Measurements from ENCODE around the gene LRP1B.

DNA sequence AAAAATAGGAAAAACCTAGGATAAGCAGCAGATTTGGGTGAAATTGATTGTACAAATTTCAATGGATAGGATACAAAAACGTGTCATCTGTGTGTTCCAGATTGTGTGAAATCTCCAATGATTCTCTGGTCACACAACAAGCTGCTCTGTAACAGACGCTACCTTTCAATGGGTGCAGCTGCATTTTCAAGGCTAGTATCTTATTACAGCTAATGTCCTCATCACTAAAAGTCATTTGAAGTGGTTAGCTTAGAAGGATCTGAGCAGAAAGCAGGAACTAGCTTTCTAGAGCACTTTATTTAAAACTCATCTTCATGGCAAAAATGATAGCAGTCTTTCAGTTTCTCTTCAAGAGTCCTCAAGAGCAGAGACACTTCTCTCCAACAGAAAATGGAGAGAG, 364.6 kb downstream of the LRP1B start:
- TF ChIP-seq, protein P1, sequence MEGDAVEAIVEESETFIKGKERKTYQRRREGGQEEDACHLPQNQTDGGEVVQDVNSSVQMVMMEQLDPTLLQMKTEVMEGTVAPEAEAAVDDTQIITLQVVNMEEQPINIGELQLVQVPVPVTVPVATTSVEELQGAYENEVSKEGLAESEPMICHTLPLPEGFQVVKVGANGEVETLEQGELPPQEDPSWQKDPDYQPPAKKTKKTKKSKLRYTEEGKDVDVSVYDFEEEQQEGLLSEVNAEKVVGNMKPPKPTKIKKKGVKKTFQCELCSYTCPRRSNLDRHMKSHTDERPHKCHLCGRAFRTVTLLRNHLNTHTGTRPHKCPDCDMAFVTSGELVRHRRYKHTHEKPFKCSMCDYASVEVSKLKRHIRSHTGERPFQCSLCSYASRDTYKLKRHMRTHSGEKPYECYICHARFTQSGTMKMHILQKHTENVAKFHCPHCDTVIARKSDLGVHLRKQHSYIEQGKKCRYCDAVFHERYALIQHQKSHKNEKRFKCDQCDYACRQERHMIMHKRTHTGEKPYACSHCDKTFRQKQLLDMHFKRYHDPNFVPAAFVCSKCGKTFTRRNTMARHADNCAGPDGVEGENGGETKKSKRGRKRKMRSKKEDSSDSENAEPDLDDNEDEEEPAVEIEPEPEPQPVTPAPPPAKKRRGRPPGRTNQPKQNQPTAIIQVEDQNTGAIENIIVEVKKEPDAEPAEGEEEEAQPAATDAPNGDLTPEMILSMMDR (IDR thresholded peaks at IDR 0.05): no peak
- TF ChIP-seq ZFX (IDR thresholded peaks at IDR 0.05; ENCODE audit: borderline replicate concordance): no peak
